SH-SY5Y (cell line): ENCODE results near the gene SLC44A5.

Experiments
- GATA2 ChIP-seq: IDR thresholded peaks from 2 replicates; pipeline ENCODE4 v1.6.1; 2011; ENCODE audit warnings: mild to moderate bottlenecking, low read depth, low read length
- GATA3 ChIP-seq: IDR thresholded peaks from 2 replicates; pipeline ENCODE4 v1.6.1; 2011; ENCODE audit warnings: low read depth, mild to moderate bottlenecking, low read length, moderate library complexity

GRCh38 chr1:75470448-75470847 lies 140.5 kb downstream of the SLC44A5 start:
- TF ChIP-seq GATA3 (no peak), GATA2 (no peak)
